Peyer's patch (tissue), 4 donors: Measurements from ENCODE around the gene TPBGL. TPM values are rescaled to one million over a fixed set of nuclear protein-coding genes. Genes with fewer than 3 reads are reported as not detected.

Experiments used
- DNase-seq, 3 donors: peaks; one replicate each; pipeline ENCODE4 v3.0.0-alpha.2; 2017 to 2019
- H3K27ac ChIP-seq, 4 donors: fragments of 200-600 bp; sonication (generic); one replicate each; pipeline ENCODE4 v1.5.1; 2016 to 2019
- H3K27me3 ChIP-seq, 2 donors: fragments of 200-600 bp; sonication (generic); one replicate each; pipeline ENCODE4 v1.5.1; 2019
- H3K36me3 ChIP-seq, 3 donors: fragments of 200-600 bp; sonication (generic); one replicate each; pipeline ENCODE4 v1.5.1; 2016 to 2019
- H3K4me1 ChIP-seq, 4 donors: fragments of 200-600 bp; sonication (generic); one replicate each; pipeline ENCODE4 v1.5.1; 2016 to 2019
- H3K4me3 ChIP-seq, 4 donors: fragments of 200-600 bp; sonication (generic); 1 replicate in 3 of 4; 2 replicates in 1 of 4; pipeline ENCODE4 v1.5.1; 2016 to 2019; ENCODE audit warnings: mild to moderate bottlenecking in 1 of 4
- H3K9me3 ChIP-seq, 4 donors: fragments of 200-600 bp; sonication (generic); one replicate each; pipeline ENCODE4 v1.5.1; 2016 to 2019; ENCODE audit warnings: mild to moderate bottlenecking in 1 of 4
- CTCF ChIP-seq, 6 experiments: fragments of 450-650 bp in 4 of 6; fragments of 200-600 bp in 2 of 6; sonication (generic) in 1 of 6; IDR thresholded peaks; one replicate each; pipeline ENCODE4 v1.5.1; 2017 to 2019; ENCODE audit warnings: antibody characterized with exemption in 6 of 6, mild to moderate bottlenecking in 3 of 6, moderate library complexity in 1 of 6
- POLR2A ChIP-seq, 2 donors: fragments of 450-650 bp; IDR thresholded peaks; one replicate each; pipeline ENCODE4 v1.5.1; 2017; ENCODE audit warnings: antibody characterized with exemption in 2 of 2, mild to moderate bottlenecking in 2 of 2, moderate library complexity in 2 of 2
- total RNA-seq, 4 donors: library from RNA; depleted of rRNA; stranded (reverse); fragments of >200 nt; gene quantifications; one replicate each; pipeline ENCODE4 v1.1.0, GENCODE V29; 2016

TPBGL gene
- total RNA-seq, 4 donors from 2014 or later: 0.35 TPM; not detected in 3

GRCh38 chr11:75264971-75265370 is 24.4 kb downstream of the TPBGL start:
- Histone ChIP-seq H3K27ac (no peak overlapping the region), H3K4me1 (no peaks in the 10 kb centered on the region), H3K4me3 (no peak overlapping the region), H3K36me3 (peaks cover 0 to 34% (median 0%) of the 10 kb centered on the region in 3 donors), H3K9me3 (no peaks in the 10 kb centered on the region), H3K27me3 (no peaks in the 10 kb centered on the region)
- DNase-seq: peak in 1 of 3 donors; percentile 44
- no peak for TF ChIP-seq CTCF (IDR thresholded peaks at IDR 0.05)

GRCh38 chr11:75265851-75266531 is 25.4 kb downstream of the TPBGL start:
- H3K9me3 ChIP-seq: no peaks in the 10 kb centered on the region
- no peak overlapping the region for H3K27ac ChIP-seq
- H3K4me1 ChIP-seq: no peaks in the 10 kb centered on the region
- H3K4me3 ChIP-seq: no peak overlapping the region
- H3K36me3 ChIP-seq: peaks cover 0 to 34% (median 0%) of the 10 kb centered on the region in 3 donors
- H3K27me3 ChIP-seq: no peaks in the 10 kb centered on the region
- TF ChIP-seq CTCF (IDR thresholded peaks at IDR 0.05) (no peak), POLR2A (IDR thresholded peaks at IDR 0.05) (no peak)
- DNase-seq: peak in 2 of 3 donors; percentile 21 to 44

- no peak overlapping the region for H3K4me3 ChIP-seq
- H3K27me3 ChIP-seq: no peaks in the 10 kb centered on the region
- no peaks in the 10 kb centered on the region for H3K4me1 ChIP-seq
- peak in 1 of 3 donors; percentile 40 for DNase-seq
- peaks cover 0 to 45% (median 0%) of the 10 kb centered on the region in 3 donors for H3K36me3 ChIP-seq
- H3K9me3 ChIP-seq: no peaks in the 10 kb centered on the region
- TF ChIP-seq CTCF (IDR thresholded peaks at IDR 0.05) (no peak), POLR2A (IDR thresholded peaks at IDR 0.05) (no peak)
- H3K27ac ChIP-seq: no peak overlapping the region
Measured at GRCh38 chr11:75267171-75267970, 26.8 kb downstream of the TPBGL start.

- no peaks in the 10 kb centered on the region for H3K9me3 ChIP-seq
- TF ChIP-seq CTCF (IDR thresholded peaks at IDR 0.05) (no peak), POLR2A (IDR thresholded peaks at IDR 0.05) (no peak)
- peaks cover 0 to 59% (median 0%) of the 10 kb centered on the region in 3 donors for H3K36me3 ChIP-seq
- H3K4me1 ChIP-seq: no peaks in the 10 kb centered on the region
- DNase-seq: peak in 2 of 3 donors; percentile 37 to 43
- no peak overlapping the region for H3K27ac ChIP-seq
- H3K27me3 ChIP-seq: no peaks in the 10 kb centered on the region
- H3K4me3 ChIP-seq: no peak overlapping the region
Measured at GRCh38 chr11:75268626-75269366, 28.2 kb downstream of the TPBGL start.

GRCh38 chr11:75269367-75269660 is 28.7 kb downstream of the TPBGL start:
- Histone ChIP-seq H3K9me3 (no peaks in the 10 kb centered on the region), H3K36me3 (peaks cover 0 to 64% (median 0%) of the 10 kb centered on the region in 3 donors), H3K4me1 (no peaks in the 10 kb centered on the region), H3K27me3 (no peaks in the 10 kb centered on the region), H3K27ac (no peak overlapping the region), H3K4me3 (no peak overlapping the region)
- DNase-seq: peak in 1 of 3 donors; percentile 41
- TF ChIP-seq POLR2A (IDR thresholded peaks at IDR 0.05): no peak
- TF ChIP-seq CTCF (IDR thresholded peaks at IDR 0.05): no peak
